RWPE1 (cell line): ENCODE measurements around the gene NAA20.

Source experiments
- CTCF ChIA-PET: fragments of 350-600 bp; sonication (Branson Sonifier 250); formaldehyde crosslinking; extraction: SDS; loops from one replicate; lab custom pipeline; 2021; lab: Yijun Ruan, JAX
- POLR2A ChIA-PET: fragments of 400-600 bp; formaldehyde crosslinking; extraction: SDS; loops from one replicate; lab custom pipeline; 2020; ENCODE audit warnings: antibody characterized with exemption; ENCODE audit not compliant: low non-redundant PET; lab: Yijun Ruan, JAX
- DNase-seq: peaks from one replicate; pipeline ENCODE4 v3.0.0; 2012; ENCODE audit warnings: low spot score
- H3K27ac ChIP-seq: fragments of 450-650 bp; 2 replicates; pipeline ENCODE4 v1.5.1; 2017
- CTCF ChIP-seq: fragments of 450-650 bp; conservative IDR thresholded peaks from 2 replicates; pipeline ENCODE4 v1.5.1; 2017; ENCODE audit warnings: low read depth, mild to moderate bottlenecking

The NAA20 gene

GRCh38 chr20:20073801-20074371 is 56.7 kb downstream of the NAA20 start:
- ChIA-PET CTCF (no interaction called here), POLR2A (no interaction called here)
- TF ChIP-seq CTCF = no peak
- no peak overlapping the region for H3K27ac ChIP-seq
- DNase-seq = no peak

- no peak for DNase-seq
- CTCF ChIA-PET = interaction anchor here (0.7 kb wide), 1 partner anchor 782 kb away, joined by 4 read pairs; no protein-coding TSS in a partner anchor
- TF ChIP-seq CTCF = no peak
- no peak overlapping the region for H3K27ac ChIP-seq
- POLR2A ChIA-PET = no interaction called here
Observed at GRCh38 chr20:20075032-20075431, 57.9 kb downstream of the NAA20 start.

- POLR2A ChIA-PET = no interaction called here
- no peak for TF ChIP-seq CTCF
- DNase-seq = peak; percentile 13
- H3K27ac ChIP-seq = no peak overlapping the region
- CTCF ChIA-PET = interaction anchor here (0.6 kb wide), 1 partner anchor 142 kb away, joined by 4 read pairs; no protein-coding TSS in a partner anchor
Observed at GRCh38 chr20:20076297-20077065, 59.3 kb downstream of the NAA20 start.

- ChIA-PET CTCF (interaction anchor here (0.6 kb wide), 1 partner anchor 52 kb away, joined by 5 read pairs; no protein-coding TSS in a partner anchor), POLR2A (no interaction called here)
- no peak overlapping the region for H3K27ac ChIP-seq
- no peak for TF ChIP-seq CTCF
- DNase-seq = no peak
Observed at GRCh38 chr20:20078041-20078440, 60.9 kb downstream of the NAA20 start.

- DNase-seq = no peak
- TF ChIP-seq CTCF = no peak
- no peak overlapping the region for H3K27ac ChIP-seq
- ChIA-PET CTCF (interaction anchor here (0.6 kb wide), 1 partner anchor 281 kb away, joined by 3 read pairs; no protein-coding TSS in a partner anchor), POLR2A (no interaction called here)
Observed at GRCh38 chr20:20079102-20079784, 62.1 kb downstream of the NAA20 start.
